Tongue (tissue), 3 donors: Measurements from ENCODE around the gene MYO9A. TPM values are rescaled to one million over a fixed set of nuclear protein-coding genes. Genes with fewer than 3 reads are reported as not detected.
A peak's percentile ranks its signal among the peaks of the same experiment; 100 is the strongest.

Experiments
- DNase-seq: peaks from one replicate; pipeline ENCODE4 v3.0.0-alpha.2; 2015
- small RNA-seq: library from RNA; depleted of rRNA; stranded (forward); fragments of <200 nt; gene quantifications from one replicate; pipeline ENCODE3, GENCODE V24; 2014; ENCODE audit warnings: low replicate concordance
- total RNA-seq: library from RNA; depleted of rRNA; stranded (reverse); fragments of >200 nt; gene quantifications from one replicate; pipeline ENCODE4 v1.2.3, GENCODE V29; 2014

Gene MYO9A
- total RNA-seq, 1 donor from 2014 or later, result 111 TPM

DNA sequence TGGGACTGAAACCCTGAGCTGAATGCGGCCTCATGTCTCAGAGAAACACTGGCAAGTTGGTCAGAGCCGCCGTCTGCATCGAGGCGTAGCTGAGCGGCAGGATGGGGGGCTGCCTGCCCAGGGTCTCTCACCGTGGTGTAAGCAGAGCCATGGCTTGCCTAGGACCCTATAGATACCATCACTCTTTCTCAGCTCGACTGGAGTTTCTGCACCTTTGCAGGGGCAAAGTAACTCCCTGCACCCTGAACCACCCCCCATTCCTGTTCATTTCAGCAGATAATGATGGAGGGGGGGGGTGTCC is 336.0 kb downstream of the MYO9A start:
- no peak for DNase-seq

DNA sequence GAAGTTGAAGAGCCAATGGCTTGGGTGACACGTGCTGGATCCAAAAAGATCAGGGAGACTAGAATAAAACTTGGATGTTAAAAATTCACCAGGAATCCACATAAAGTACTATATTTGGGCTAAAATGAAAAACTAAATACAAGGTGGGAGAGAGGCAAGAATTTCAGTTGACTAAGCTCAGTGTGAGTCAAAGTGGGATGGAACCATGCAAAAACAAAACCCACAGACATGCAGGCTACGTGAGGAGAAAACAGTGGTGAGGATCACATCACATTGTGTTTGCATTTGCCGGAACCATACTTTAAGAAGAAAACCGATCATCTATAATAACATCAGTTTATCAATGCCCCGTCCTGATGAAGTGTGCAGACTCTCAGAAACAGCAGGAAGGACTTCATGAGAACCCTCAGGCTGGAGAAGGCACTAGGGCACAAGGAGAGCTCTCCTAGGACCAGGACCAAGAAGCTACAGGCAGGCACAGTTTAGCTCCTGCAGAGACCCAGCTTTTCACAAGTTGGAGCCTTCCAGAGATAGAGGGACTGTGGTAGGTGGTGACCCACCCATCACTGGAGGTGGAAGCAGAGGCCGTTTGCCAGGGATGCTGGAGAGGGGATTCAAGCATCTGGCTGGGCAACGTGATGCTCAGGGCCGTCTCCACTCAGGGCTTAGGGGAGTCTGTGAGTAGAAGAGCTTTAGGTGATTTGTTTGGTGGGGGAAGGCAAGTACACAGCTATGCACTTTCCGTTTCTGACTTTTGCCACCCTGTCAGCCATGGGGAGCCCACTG is 336.6 kb downstream of the MYO9A start:
- DNase-seq, result no peak

DNA sequence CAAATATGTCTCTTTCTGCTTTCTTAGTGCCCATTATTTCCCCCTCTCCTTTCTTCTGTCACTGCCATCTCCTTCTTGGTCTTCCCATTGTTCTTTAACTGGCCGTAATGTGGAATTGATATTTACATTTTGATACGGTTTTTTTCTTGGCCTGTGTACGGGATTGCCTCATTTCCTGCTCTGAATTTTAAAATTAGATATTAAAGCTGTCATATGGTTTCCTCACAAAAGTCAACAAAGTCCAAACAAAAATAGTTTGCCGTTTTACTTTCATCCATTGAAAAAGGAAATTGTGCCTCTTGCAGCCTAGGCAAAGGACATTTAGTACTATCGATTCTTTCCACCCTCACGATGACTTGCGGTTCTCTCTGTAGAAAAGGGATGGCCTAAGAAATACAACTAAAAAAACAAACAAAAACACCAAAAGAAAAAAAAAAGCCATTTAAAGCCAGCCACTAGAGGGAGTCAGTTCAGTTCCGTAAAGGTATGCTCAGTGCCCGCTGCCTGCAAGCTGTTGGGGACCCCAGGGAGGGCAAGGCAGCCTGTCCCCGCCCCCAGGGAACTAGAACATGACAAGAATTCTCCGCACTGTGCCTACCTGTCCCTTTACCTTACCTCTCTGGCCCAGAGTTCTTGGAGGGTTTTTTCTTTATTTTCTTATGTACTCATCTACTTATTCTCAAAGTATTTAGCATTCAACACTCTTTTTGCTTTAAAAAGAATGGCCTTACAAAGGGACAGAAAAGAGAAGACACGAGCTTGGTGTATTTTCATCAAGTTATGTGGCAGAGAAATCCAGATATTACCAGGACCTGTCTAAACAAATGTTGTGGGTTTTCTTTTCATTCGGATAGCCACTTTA is 337.6 kb downstream of the MYO9A start:
- peak; percentile 65 for DNase-seq

DNA sequence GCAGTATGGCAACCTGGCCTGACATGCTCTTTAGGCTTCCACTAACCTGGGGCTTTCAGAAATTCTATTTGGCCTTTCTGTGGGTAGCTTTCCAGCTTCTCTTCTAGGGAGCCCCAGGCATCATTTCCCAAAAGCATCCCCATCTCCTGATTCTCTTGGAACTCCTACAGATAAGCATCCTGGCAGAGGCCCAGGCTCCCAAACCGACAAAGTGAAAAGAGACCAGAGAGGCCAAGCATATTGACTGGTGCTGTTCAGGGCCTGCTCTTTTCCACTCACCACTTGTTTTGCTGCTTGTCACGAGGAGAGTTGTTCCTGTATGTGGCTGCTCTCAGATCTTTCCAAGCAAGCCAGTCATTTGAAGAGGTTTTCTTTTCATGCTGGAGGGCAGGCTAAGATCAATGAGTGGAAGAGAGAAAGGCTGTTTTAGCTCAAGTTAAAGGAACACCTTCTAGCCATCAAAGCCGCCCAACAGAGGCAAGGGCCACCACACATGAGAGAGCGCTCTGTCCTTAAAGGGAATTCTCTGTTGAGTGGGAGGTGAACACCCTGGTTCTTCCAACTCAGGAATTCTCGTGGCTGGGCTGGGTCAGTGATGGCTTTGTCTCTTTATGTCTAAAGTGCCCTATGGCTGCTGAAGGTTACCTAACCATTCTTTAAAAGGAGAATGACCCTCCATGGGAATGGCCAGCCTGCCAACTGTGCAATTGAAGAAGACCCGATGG is 338.7 kb downstream of the MYO9A start:
- no peak for DNase-seq

DNA sequence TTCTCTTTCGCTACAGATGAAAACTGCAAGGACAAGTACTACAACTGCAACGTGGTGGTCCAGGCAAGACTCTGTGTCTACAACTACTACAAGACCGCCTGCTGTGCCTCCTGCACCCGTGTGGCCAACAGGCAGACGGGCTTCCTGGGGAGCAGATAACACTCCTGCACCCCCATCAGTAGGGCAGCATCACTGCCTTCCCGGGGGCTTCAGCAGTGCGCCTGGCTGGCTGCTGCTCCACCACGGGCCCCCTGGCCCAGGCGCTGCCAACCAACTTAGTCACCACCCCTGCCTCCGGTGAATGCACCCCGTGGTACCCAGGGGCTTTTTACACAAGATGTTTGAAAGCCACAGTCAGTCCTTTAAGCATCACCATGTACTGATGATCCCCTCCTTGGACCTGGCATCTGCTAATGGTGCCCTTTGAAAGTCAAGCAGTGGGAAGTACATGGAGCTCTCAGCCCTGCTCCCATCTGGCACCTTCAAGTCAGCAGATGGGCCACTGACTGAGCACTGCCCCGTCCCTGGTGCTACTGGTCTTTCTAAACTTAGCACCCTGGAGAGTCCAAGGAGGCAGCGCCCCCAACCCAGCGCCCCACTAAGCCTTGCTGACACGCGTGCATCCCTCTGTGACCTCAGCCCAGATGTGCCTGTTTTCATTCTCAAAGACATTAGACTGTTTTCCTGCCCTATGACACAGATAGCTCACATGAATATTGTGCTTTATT is 340.6 kb downstream of the MYO9A start:
- DNase-seq, result no peak

DNA sequence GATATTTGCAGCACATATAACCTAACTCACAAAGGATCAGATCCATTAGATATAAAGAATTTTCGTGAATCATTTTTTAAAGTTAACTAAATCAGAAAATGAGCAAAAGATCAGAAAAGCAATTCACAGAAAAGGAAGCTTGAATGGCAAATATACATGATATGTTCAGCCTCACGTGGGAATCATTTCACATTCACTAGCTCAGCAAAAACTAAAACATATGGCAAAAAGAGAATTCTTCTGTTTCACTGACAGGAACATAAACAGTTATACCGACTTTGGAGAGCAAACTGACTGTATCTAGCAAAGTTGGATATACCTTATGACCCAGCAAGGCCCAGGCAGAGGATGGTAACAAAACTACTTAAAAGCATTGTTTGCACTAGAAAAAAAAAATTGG is 341.6 kb downstream of the MYO9A start:
- DNase-seq, result no peak

DNA sequence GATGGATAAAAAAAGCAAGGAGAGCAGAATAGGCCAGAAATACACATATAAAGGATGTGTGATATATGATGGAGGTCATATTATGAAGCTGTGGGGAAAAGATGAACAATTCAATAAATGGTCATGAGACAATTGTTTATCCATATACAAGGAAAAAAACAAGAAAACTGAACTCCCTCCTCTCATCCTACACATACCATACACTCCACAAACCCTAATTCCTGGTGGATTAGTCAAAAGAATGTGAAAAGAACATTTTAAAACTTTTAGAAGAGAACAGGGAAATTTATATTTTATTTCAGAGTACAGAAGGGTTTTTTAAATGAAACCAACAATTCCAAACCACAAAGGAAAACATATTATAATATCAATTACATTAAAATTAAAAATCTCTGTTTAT is 342.1 kb downstream of the MYO9A start:
- DNase-seq, result no peak

DNA sequence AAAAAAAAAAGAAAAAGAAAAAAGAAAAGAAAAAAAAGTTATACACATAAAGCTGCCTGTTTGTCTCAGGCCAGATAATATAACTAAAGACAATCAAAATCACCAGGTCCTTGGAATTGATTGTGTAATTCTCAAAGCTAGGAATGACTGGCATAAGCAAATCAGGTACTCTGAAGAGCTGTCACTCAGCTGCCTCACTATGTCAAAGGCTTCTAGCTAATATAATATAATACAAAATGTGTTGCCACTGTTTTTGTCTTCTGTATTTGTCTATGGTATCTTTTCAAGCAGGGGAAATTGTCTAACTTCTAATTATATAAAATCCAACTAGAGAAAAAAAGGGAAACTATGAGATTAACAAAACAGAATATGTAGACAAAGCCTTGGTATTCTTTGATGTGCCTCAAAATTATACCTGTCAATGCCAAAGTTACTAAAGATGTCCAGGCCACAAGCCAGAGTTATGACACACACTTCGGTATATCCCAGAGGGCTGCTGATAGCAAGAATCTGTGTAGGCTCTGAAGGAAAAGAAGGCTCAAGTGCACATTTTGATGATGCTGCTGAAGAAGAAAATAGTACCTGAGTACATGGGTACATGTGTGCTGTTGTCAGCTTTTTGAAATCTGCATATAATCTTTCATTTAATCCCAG is 344.6 kb downstream of the MYO9A start:
- DNase-seq, result no peak

Small RNA genes within 50 kb of the gene (small RNA-seq; reads per million reads assigned to genes)
- gene RNA5SP399, result not detected
- gene RNU2-65P, result not detected

Other genes with a start within 250 kb of the MYO9A start
- 4.7 TPM for gene SENP8, start 253 bp upstream of the MYO9A start, total RNA-seq
- 0.51 TPM for gene GRAMD2A, start 79.6 kb upstream of the MYO9A start, total RNA-seq
- 951 TPM for gene PKM, start 113.0 kb upstream of the MYO9A start, total RNA-seq
- gene PARP6, start 154.4 kb upstream of the MYO9A start, total RNA-seq, result 31.4 TPM
- 1.3 TPM for gene CELF6, start 202.0 kb upstream of the MYO9A start, total RNA-seq